GM21717 (cell line): ENCODE measurements around the gene CPT1A.

Source experiments
- ATAC-seq: cut with Tn5 transposase; IDR thresholded peaks from one replicate; pipeline ENCODE4 v1.9.1; 2021; ENCODE audit warnings: mild to moderate bottlenecking, moderate library complexity; ENCODE audit not compliant: unreplicated experiment

CPT1A gene

GRCh38 chr11:68715456-68716122, 126.1 kb downstream of the CPT1A start:
- ATAC-seq: no peak

GRCh38 chr11:68714060-68714856, 127.5 kb downstream of the CPT1A start:
- ATAC-seq: no peak

DNA sequence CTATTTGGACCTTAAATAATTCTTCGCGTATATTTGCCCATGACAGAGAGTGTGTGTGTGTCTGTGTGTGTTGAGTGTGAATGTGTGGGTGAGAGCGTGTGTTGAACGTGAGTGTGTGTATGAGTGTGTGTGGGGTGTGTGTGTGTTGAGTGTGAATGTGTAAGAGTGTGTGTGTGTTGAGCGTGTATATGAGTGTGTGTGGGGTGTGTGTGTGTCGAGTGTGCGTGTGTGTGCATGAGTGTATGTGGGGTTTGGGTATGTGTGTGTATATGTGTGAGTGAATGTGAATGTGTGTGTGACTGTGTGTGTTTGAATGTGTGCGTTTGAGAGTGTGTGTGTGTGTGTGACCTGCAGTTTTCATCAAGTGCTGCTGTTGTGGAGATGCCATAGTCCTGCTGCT, 130.6 kb downstream of the CPT1A start:
- ATAC-seq: no peak

GRCh38 chr11:68710409-68710808, 131.3 kb downstream of the CPT1A start:
- ATAC-seq: no peak

DNA sequence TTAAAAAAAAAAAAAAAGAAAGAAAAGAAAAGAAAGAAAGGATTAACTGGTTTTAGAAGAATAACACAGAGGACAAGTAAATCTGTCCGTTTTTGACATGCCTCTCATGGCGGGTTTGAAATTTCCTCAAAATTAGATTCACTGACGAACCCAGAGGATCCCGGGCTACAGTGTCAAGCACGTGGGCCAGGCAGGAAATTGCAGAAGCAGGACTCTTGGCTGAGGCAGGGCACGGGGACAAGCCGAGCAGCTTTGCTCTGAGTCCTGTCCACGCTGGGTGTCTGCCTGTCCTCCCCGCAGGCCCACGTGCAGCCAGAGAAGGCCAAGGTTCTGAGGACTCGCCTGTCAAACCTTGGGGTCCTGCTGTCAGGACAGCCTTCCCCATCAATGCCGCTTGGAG, 132.7 kb downstream of the CPT1A start:
- no peak for ATAC-seq

DNA sequence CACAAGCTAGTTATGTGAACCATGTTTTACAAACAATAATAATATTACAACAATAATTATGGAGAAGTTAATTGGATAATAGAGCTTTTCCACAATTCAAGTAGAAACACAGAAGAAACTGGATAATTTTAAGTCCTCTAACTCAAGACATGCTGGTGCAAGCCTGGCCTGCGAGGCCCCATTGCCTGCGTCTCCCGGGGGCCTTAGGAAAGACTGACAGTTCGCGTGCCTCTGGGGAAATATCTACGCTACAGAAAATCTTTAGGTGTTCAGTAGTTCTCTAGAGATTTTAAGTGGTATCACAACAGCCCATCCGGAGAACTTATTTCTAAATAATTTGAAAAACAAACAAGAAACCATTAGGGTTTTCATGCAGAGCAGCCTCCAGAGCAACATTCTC, 134.2 kb downstream of the CPT1A start:
- ATAC-seq: no peak

GRCh38 chr11:68704887-68705286, 136.8 kb downstream of the CPT1A start:
- no peak for ATAC-seq
